Stimulated activated CD4-positive, alpha-beta T cell treated with anti-CD3 and anti-CD28 coated beads, Interleukin-1b, Interleukin-23, amount 100 ng/mL, for 48 hours (primary cell): ENCODE results near the gene KPNA2.
"Not testable (repeated sequence)": the region's sequence is repeated elsewhere in the genome, so short reads cannot be mapped to it uniquely, and the experiment has no call there.

ENCODE experiments used
- DNase-seq: peaks from one replicate; pipeline ENCODE4 v3.0.0-alpha.2; 2020

KPNA2 gene

GRCh38 chr17:68020791-68021190, 14.7 kb upstream of the KPNA2 start:
- not testable (repeated sequence) for DNase-seq

GRCh38 chr17:68021963-68022362, 13.6 kb upstream of the KPNA2 start:
- no peak for DNase-seq

- not testable (repeated sequence) for DNase-seq
Measured at GRCh38 chr17:68022547-68022946, 13.0 kb upstream of the KPNA2 start.

- DNase-seq, result no peak
Measured at GRCh38 chr17:68029512-68030215, 5.9 kb upstream of the KPNA2 start.

- no peak for DNase-seq
Measured at GRCh38 chr17:68033636-68034451, 1.7 kb upstream of the KPNA2 start.

- DNase-seq, result no peak
Measured at GRCh38 chr17:68034452-68034776, 1.1 kb upstream of the KPNA2 start.

GRCh38 chr17:68035131-68035522, 408 bp upstream of the KPNA2 start:
- peak; percentile 92 for DNase-seq

GRCh38 chr17:68036304-68037147, 991 bp downstream of the KPNA2 start:
- DNase-seq, result no peak

GRCh38 chr17:68047153-68047846, 11.8 kb downstream of the KPNA2 start:
- no peak for DNase-seq

- not testable (repeated sequence) for DNase-seq
Measured at GRCh38 chr17:68047890-68048542, 12.5 kb downstream of the KPNA2 start.

GRCh38 chr17:68048996-68049395, 13.5 kb downstream of the KPNA2 start:
- DNase-seq, result no peak

- not testable (repeated sequence) for DNase-seq
Measured at GRCh38 chr17:68049812-68050437, 14.4 kb downstream of the KPNA2 start.

- not testable (repeated sequence) for DNase-seq
Measured at GRCh38 chr17:68051321-68052312, 16.1 kb downstream of the KPNA2 start.

- DNase-seq, result no peak
Measured at GRCh38 chr17:68052810-68053209, 17.3 kb downstream of the KPNA2 start.

GRCh38 chr17:68053231-68054013, 17.9 kb downstream of the KPNA2 start:
- no peak for DNase-seq

- no peak for DNase-seq
Measured at GRCh38 chr17:68054296-68054900, 18.9 kb downstream of the KPNA2 start.

GRCh38 chr17:68057531-68057952, 22.0 kb downstream of the KPNA2 start:
- DNase-seq, result peak; percentile 28

GRCh38 chr17:68060336-68060735, 24.8 kb downstream of the KPNA2 start:
- no peak for DNase-seq
